GM10248 (cell line): ENCODE measurements around the gene CCDC134.
"Not testable (repeated sequence)": the region's sequence is repeated elsewhere in the genome, so short reads cannot be mapped to it uniquely, and the experiment has no call there.

Experiments
- CTCF ChIA-PET: fragments of 300-600 bp; sonication (Branson Sonifier 250); formaldehyde crosslinking; extraction: SDS; loops from one replicate; lab custom pipeline; 2021; ENCODE audit warnings: antibody characterized with exemption; lab: Yijun Ruan, JAX
- POLR2A ChIA-PET: fragments of 350-650 bp; sonication (Branson Sonifier 250); formaldehyde crosslinking; extraction: SDS; loops from one replicate; lab custom pipeline; 2020; ENCODE audit warnings: antibody characterized with exemption; lab: Yijun Ruan, JAX
- DNase-seq: peaks from one replicate; pipeline ENCODE4 v3.0.0; 2012; ENCODE audit errors: extremely low spot score
- CTCF ChIP-seq: IDR thresholded peaks from 2 replicates; pipeline ENCODE4 v1.5.1; 2012; ENCODE audit warnings: mild to moderate bottlenecking, low read depth; ENCODE audit errors: extremely low read depth, missing control alignments, control extremely low read depth

The CCDC134 gene

GRCh38 chr22:41834005-41834944 is 33.8 kb downstream of the CCDC134 start:
- no peak for DNase-seq
- ChIA-PET POLR2A (interaction anchor here (0.5 to 0.7 kb wide), 2 partner anchors 82 to 103 kb away, joined by 5 to 6 read pairs; no protein-coding TSS in a partner anchor), CTCF (interaction anchor here (0.9 to 4.9 kb wide), 5 partner anchors 12 to 137 kb away, joined by 3 to 29 read pairs (median 6); no protein-coding TSS in a partner anchor)
- no peak for TF ChIP-seq CTCF

DNA sequence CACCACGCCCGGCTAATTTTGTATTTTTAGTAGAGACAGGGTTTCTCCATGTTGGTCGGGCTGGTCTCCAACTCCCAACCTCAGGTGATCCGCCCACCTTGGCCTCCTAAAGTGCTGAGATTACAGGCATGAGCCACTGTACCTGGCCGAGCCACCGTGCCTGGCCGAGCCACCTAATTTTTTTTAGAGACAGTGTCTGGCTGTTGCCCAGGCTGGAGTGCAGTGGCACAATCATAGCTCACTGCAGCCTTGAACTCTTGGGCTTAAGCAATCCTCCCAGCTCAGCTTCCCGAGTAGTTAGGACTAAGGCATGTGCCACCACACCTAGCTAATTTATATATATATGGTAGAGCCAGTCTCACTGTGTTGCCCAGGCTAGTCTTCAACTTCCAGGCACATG is 35.0 kb downstream of the CCDC134 start:
- DNase-seq, POLR2A ChIA-PET: not testable (repeated sequence)
- CTCF ChIA-PET, result interaction anchor here (0.9 to 4.9 kb wide), 7 partner anchors 8 to 138 kb away, joined by 3 to 29 read pairs (median 4); no protein-coding TSS in a partner anchor

- no peak for TF ChIP-seq CTCF
- ChIA-PET POLR2A (interaction anchor here (0.9 kb wide), 1 partner anchor 10 kb away, joined by 3 read pairs; no protein-coding TSS in a partner anchor), CTCF (interaction anchor here (0.9 to 4.9 kb wide), 8 partner anchors 9 to 139 kb away, joined by 3 to 29 read pairs (median 4); no protein-coding TSS in a partner anchor)
- no peak for DNase-seq
Observed at GRCh38 chr22:41836551-41836950, 36.1 kb downstream of the CCDC134 start.

- POLR2A ChIA-PET, result interaction anchor here (1.3 to 2.2 kb wide), 2 partner anchors 23 to 108 kb away, joined by 3 to 6 read pairs; partner anchors contain the start of gene CENPM
- TF ChIP-seq CTCF, result no peak
Observed at GRCh38 chr22:41838842-41839618, 38.6 kb downstream of the CCDC134 start.

DNA sequence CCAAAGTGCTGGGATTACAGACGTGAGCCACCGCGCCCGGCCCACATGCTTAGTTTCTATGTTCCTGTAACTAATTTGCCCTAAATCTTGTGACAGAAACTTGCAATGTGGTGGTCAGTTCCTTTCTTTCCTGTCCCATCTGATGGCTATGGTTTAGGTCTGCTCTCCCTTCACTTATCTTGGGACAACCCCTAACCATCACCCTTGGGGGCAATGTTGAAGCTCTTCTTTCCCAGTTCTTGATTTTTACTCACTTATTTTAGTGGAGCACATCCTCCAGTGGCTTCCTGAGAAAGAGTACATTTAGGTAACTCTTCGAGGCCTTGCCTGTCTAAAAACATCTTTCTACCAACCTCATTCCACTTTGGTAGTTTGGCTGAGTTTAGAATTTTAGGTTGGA is 39.7 kb downstream of the CCDC134 start:
- no peak for TF ChIP-seq CTCF
- CTCF ChIA-PET, result interaction anchor here (1.0 to 5.6 kb wide), 6 partner anchors 12 to 101 kb away, joined by 3 to 53 read pairs (median 4); no protein-coding TSS in a partner anchor
- POLR2A ChIA-PET, result interaction anchor here (1.3 to 2.2 kb wide), 2 partner anchors 22 to 107 kb away, joined by 3 to 6 read pairs; partner anchors contain the start of gene CENPM
- DNase-seq, result no peak

More at GRCh38 chr22:41838842-41839618, 38.6 kb downstream of the CCDC134 start:
- DNase-seq, result no peak
- CTCF ChIA-PET, result interaction anchor here (1.0 to 5.6 kb wide), 7 partner anchors 8 to 102 kb away, joined by 3 to 53 read pairs (median 4); no protein-coding TSS in a partner anchor

- CTCF ChIA-PET, result interaction anchor here (1.0 to 5.6 kb wide), 4 partner anchors 8 to 19 kb away, joined by 3 to 53 read pairs (median 10); partner anchors contain the start of gene SREBF2
- POLR2A ChIA-PET, result interaction anchor here (0.5 to 2.2 kb wide), 3 partner anchors 21 to 415 kb away, joined by 3 to 6 read pairs (median 4); partner anchors contain the start of gene WBP2NL
- no peak for DNase-seq
- no peak for TF ChIP-seq CTCF
Observed at GRCh38 chr22:41841085-41841712, 40.7 kb downstream of the CCDC134 start.
